Measurements from ENCODE around the gene DPEP2NB. TPM values are rescaled to one million over a fixed set of nuclear protein-coding genes. Genes with fewer than 3 reads are reported as not detected.

DPEP2NB gene
- total RNA-seq, 2 donors from 2014 or later: 0.62 TPM; not detected in 1

DNA sequence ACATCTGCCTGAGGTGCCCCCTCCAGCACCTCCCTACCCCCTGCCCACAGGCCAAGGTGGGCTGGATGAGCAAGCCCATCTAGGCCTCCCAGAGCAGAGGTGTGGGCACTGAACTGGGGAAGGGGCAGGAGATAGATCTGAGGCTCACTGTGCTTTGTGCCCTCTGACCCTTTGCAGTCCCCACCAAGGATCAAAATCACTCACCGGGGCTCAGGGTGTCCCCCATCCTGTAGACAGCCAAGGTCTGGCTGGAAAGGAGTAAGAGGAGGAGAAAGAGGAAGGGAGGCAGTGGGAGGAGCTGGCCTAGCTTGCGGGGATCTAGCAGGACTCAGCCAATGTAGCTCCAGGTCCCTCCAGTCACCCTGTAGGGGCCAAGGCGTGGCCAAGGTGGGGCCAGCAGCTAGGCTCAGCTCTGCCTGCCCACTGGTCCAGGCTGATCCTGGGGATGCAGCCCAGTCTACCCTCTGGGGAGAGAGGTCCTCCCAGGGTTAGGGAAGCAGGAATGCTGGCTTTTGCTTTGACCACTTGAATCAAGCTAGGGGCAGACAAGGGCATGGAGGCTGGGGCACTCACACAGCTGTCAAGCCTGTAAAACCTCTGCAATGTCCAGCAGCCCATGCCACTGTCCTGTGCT is 49.0 kb downstream of the DPEP2NB start:
- Histone ChIP-seq H3K4me1 (replicated peaks) (peaks cover 8% of the 10 kb centered on the region), H3K9me3 (no peaks in the 10 kb centered on the region), H3K36me3 (peaks cover 0 to 8% of the 10 kb centered on the region in 2 donors), H3K27me3 (replicated peaks; ENCODE audit: insufficient read depth) (no peaks in the 10 kb centered on the region), H3K27ac (peak overlapping the region; percentile 50 to 88), H3K4me3 (peak overlapping the region; percentile 67 to 78)
- TF ChIP-seq CTCF (IDR thresholded peaks at IDR 0.05) (no peak), POLR2A (IDR thresholded peaks at IDR 0.05) (peak; percentile 16)
- intact Hi-C loops (cut with DNase I): no loop called here
- WGBS: 23% methylated on average over 3 of the region's 3 CpGs
- DNase-seq (ENCODE audit: low spot score): no peak

DNA sequence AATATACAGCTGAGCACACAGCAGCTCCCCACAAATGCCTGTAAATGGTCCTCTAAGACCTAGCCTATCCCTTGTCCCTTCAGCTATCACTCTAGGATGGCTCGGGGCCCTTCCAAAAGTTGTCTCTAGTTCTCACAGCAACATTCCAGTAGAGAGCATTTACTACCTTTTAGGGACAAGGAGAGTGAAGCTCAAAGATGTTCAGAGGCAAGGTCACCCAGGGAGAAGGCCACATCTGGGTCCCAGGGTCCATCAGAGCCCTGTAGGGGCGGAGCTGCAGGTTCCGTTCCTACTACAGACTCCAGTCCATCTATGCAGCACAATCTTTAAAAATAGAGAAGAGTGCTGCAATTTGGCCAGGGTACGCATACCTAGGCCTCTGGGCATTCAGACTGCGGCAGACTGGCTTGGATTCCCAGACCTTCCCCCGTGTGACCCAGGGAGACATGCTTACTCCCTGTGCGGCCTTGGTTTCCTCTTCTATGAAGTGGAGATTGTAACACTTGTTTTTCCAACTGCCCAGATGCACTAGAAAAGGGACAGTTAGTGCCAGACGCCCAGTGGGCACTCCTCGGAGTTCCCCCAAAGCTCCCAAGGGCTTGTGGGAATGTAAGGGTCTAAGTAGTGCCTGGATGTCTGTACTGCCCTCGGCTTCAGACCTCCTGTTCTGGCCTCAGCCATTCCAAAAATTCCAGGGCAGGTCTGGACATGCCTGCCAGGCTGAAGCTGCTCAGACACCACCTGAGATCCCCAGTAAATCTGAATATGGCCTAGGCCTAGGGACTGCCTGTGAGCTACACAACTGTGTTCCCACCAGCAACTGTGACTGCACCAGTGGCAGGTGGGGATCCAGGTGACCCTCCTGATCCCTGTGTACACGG is 49.8 kb downstream of the DPEP2NB start:
- H3K4me1 ChIP-seq (replicated peaks): peaks cover 14% of the 10 kb centered on the region
- H3K27ac ChIP-seq: peak overlapping the region; percentile 50 to 88
- intact Hi-C loops (cut with DNase I): no loop called here
- no peaks in the 10 kb centered on the region for H3K27me3 ChIP-seq (replicated peaks; ENCODE audit: insufficient read depth)
- WGBS: 47% methylated on average over 11 of the region's 11 CpGs
- peaks cover 0 to 10% of the 10 kb centered on the region in 2 donors for H3K36me3 ChIP-seq
- no peak for TF ChIP-seq POLR2A (IDR thresholded peaks at IDR 0.05)
- no peak for TF ChIP-seq POLR2AphosphoS5 (IDR thresholded peaks at IDR 0.05)
- no peak for TF ChIP-seq CTCF (IDR thresholded peaks at IDR 0.05)
- H3K4me3 ChIP-seq: peak overlapping the region in 1 of 2 donors; percentile 78
- no peak for DNase-seq (ENCODE audit: low spot score)
- H3K9me3 ChIP-seq: no peaks in the 10 kb centered on the region

DNA sequence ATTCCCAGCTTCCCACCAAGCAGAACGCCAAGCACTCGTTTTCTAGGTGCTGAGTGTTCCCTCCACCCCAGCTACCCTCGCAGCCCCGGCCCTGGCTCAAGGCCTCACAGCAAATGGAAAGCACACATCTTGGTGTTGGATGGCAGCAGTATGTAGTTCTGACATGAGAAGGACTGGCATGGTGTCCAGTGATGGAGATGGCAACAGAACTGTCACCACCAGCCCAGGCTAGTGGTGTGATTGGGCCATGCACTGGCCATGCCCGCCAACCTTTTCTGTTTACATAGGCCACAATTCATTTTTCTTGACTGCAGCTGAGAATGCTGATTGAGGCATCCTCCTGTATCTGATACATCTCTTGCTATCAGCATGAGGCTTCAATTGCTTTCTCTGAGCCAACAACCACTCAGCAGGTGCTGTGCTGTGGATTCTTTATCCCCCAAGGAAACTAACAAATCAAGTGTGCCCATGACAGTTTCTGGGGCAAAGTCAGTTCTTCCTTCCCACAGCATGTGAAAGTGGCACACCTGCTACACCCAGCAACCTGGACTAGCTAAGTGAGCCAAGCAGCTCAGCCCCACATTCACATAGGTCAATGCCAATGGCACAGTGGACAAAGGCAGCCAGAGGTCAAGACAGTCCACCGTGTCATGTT is 51.1 kb downstream of the DPEP2NB start:
- WGBS: 80% methylated on average over 6 of the region's 6 CpGs

DNA sequence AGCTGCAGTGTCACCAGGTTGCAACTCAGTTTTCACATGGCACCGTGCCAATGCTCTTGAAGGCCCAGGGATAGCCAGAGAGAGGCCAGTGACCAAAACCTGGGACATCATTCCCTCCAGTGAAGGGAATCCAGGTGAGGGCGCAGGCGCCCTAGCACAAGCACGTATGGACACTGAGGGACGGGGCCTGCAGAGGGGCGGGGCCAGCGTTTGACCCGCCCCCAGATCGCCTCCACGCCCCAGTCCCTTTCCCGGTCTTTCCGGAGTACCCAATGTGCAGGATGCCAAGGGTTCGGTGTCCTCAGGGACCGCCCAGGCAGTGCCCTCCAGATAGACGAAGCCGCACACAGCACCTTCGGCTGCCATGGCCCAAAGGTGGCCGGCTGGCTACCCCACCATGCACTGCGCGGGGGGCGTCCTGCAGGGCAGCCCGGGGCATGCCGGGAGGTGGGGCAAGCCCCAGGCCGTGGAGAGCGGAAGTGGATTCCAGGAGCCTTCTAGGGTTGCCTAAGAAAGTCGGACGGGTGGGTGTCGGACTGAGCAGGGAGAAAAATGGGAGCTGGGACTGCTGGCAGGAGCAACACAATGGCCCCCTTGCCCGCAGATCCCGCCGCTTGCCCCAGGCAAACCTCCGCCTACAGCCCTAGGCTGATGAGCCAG is 51.9 kb downstream of the DPEP2NB start:
- H3K9me3 ChIP-seq: no peaks in the 10 kb centered on the region
- H3K36me3 ChIP-seq: peaks cover 0 to 10% of the 10 kb centered on the region in 2 donors
- intact Hi-C loops (cut with DNase I): no loop called here
- H3K4me1 ChIP-seq (replicated peaks): peaks cover 14% of the 10 kb centered on the region
- no peak overlapping the region for H3K4me3 ChIP-seq
- WGBS: 71% methylated on average over 32 of the region's 32 CpGs
- H3K27me3 ChIP-seq (replicated peaks; ENCODE audit: insufficient read depth): no peaks in the 10 kb centered on the region
- TF ChIP-seq POLR2AphosphoS5 (IDR thresholded peaks at IDR 0.05) (no peak), CTCF (IDR thresholded peaks at IDR 0.05) (no peak), POLR2A (IDR thresholded peaks at IDR 0.05) (no peak)
- H3K27ac ChIP-seq: no peak overlapping the region
- no peak for DNase-seq (ENCODE audit: low spot score)

More for the DNA sequence above, 51.1 kb downstream of the DPEP2NB start:
- peaks cover 0 to 10% of the 10 kb centered on the region in 2 donors for H3K36me3 ChIP-seq
- TF ChIP-seq CTCF (IDR thresholded peaks at IDR 0.05) (no peak), POLR2A (IDR thresholded peaks at IDR 0.05) (no peak), POLR2AphosphoS5 (IDR thresholded peaks at IDR 0.05) (no peak)
- peaks cover 14% of the 10 kb centered on the region for H3K4me1 ChIP-seq (replicated peaks)
- DNase-seq (ENCODE audit: low spot score): no peak
- H3K27me3 ChIP-seq (replicated peaks; ENCODE audit: insufficient read depth): no peaks in the 10 kb centered on the region
- intact Hi-C loops (cut with DNase I): no loop called here
- H3K27ac ChIP-seq: no peak overlapping the region
- H3K9me3 ChIP-seq: no peaks in the 10 kb centered on the region
- no peak overlapping the region for H3K4me3 ChIP-seq

Small RNA genes within 50 kb of the gene (small RNA-seq; reads per million reads assigned to genes)
- gene RNU6-359P: 0 reads per million in 2 donors

Other genes starting within 250 kb of the DPEP2NB start
- gene RANBP10, start 209.4 kb downstream of the DPEP2NB start, total RNA-seq: 10 to 100 TPM; 11.1 to 22.8 TPM
- 1 to 10 TPM; 2.1 to 8.0 TPM for gene TSNAXIP1, start 209.0 kb downstream of the DPEP2NB start, total RNA-seq
- gene THAP11, start 173.6 kb downstream of the DPEP2NB start, total RNA-seq: 10 to 100 TPM; 60.2 to 78.6 TPM
- gene NUTF2, start 169.0 kb downstream of the DPEP2NB start, total RNA-seq: 100 to 1,000 TPM in 1 of 2 donors, 10 to 100 TPM in 1; 61.5 to 234 TPM
- 10 to 100 TPM; 28.1 to 69.2 TPM for gene CENPT, start 168.2 kb downstream of the DPEP2NB start, total RNA-seq
- 10 to 100 TPM; 47.3 to 76.5 TPM for gene EDC4, start 142.9 kb downstream of the DPEP2NB start, total RNA-seq
- 1 to 10 TPM; 4.0 to 4.4 TPM for gene NRN1L, start 131.0 kb downstream of the DPEP2NB start, total RNA-seq
- 10 to 100 TPM; 16.7 to 53.2 TPM for gene PSKH1, start 122.7 kb downstream of the DPEP2NB start, total RNA-seq
- under 1 TPM in 1 of 2 donors, not detected in 1; 0.85 TPM for gene CTRL, start 84.0 kb downstream of the DPEP2NB start, total RNA-seq
- gene PSMB10, start 79.1 kb downstream of the DPEP2NB start, total RNA-seq: 10 to 100 TPM; 29.9 to 42.5 TPM
- 10 to 100 TPM in 1 of 2 donors, 1 to 10 TPM in 1; 6.9 to 17.4 TPM for gene LCAT, start 71.8 kb downstream of the DPEP2NB start, total RNA-seq
- 10 to 100 TPM; 32.6 to 89.1 TPM for gene SLC12A4, start 47.3 kb downstream of the DPEP2NB start, total RNA-seq
- 10 to 100 TPM in 1 of 2 donors, not detected in 1; 49.9 TPM for gene DPEP3, start 35.4 kb downstream of the DPEP2NB start, total RNA-seq
- 1 to 10 TPM in 1 of 2 donors, under 1 TPM in 1; 0.41 to 2.4 TPM for gene DPEP2, start 16.4 kb downstream of the DPEP2NB start, total RNA-seq
- gene DDX28, start 7.3 kb upstream of the DPEP2NB start, total RNA-seq: 10 to 100 TPM in 1 of 2 donors, 1 to 10 TPM in 1; 7.1 to 16.5 TPM
- gene DUS2, start 7.4 kb upstream of the DPEP2NB start, total RNA-seq: 10 to 100 TPM in 1 of 2 donors, 1 to 10 TPM in 1; 7.2 to 14.5 TPM
- gene NFATC3, start 69.5 kb upstream of the DPEP2NB start, total RNA-seq: 10 to 100 TPM; 36.6 to 84.1 TPM
- gene ESRP2, start 220.2 kb upstream of the DPEP2NB start, total RNA-seq: 10 to 100 TPM; 24.5 to 48.1 TPM
- gene PLA2G15, start 229.5 kb upstream of the DPEP2NB start, total RNA-seq: 10 to 100 TPM; 15.7 to 39.5 TPM
- gene SLC7A6, start 248.6 kb upstream of the DPEP2NB start, total RNA-seq: 10 to 100 TPM; 12.8 to 30.5 TPM